Adrenal gland (tissue), 12 donors: ENCODE measurements around the gene RAPH1. TPM values are rescaled to one million over a fixed set of nuclear protein-coding genes. Genes with fewer than 3 reads are reported as not detected.

ENCODE experiments used
- DNase-seq, 7 donors: peaks; one replicate each; pipeline ENCODE4 v3.0.0-alpha.2; 2019 to 2020
- H3K27ac ChIP-seq, 5 donors: fragments of 200-600 bp; sonication (generic) in 4 of 5; 1 replicate in 3 of 5; 2 replicates in 2 of 5; pipeline versions ENCODE4 v1.5.1 to v1.8.0; 2016 to 2020; ENCODE audit warnings: mild to moderate bottlenecking in 1 of 5
- H3K27me3 ChIP-seq: fragments of 200-600 bp; 2 replicates; pipeline ENCODE4 v1.8.0; 2021
- H3K36me3 ChIP-seq, 2 donors: fragments of 200-600 bp; replicated peaks in 1 of 2; 1 replicate in 1 of 2; 2 replicates in 1 of 2; pipeline versions ENCODE4 v1.5.1 to v1.8.0; 2018 to 2022
- H3K4me1 ChIP-seq, 2 donors: fragments of 200-600 bp; replicated peaks in 1 of 2; 1 replicate in 1 of 2; 2 replicates in 1 of 2; pipeline versions ENCODE4 v1.5.1 to v1.8.0; 2018 to 2021
- H3K4me3 ChIP-seq, 4 donors: fragments of 200-600 bp; sonication (generic) in 3 of 4; one replicate each; pipeline ENCODE4 v1.5.1; 2016 to 2018
- H3K9me3 ChIP-seq, 3 donors: fragments of 200-600 bp; sonication (generic) in 1 of 3; replicated peaks in 1 of 3; 1 replicate in 2 of 3; 2 replicates in 1 of 3; pipeline versions ENCODE4 v1.5.1 to v1.8.0; 2016 to 2021
- POLR2A ChIP-seq, 2 donors: fragments of 450-650 bp; IDR thresholded peaks; one replicate each; pipeline ENCODE4 v1.6.1; 2017; ENCODE audit warnings: antibody characterized with exemption in 2 of 2, mild to moderate bottlenecking in 2 of 2, moderate library complexity in 1 of 2
- WGBS, 4 donors: extraction: QIAGEN DNeasy Blood & Tissue Kit in 2 of 4; methylation state at CpG; one replicate each; pipeline versions ENCODE4 v1.1.5 to v1.1.7; 2013 to 2017; 5-methylcytosine and 5-hydroxymethylcytosine counted together
- intact Hi-C, 2 donors: fragments of 100-400 bp; cut with DNase I; formaldehyde crosslinking; loops; one replicate each; pipeline versions ENCODE4 v1.14.1 to v1.15.0; 2022 to 2023
- polyA plus RNA-seq, 3 donors: library from polyadenylated mRNA; stranded (reverse); fragments of 200-250 nt in 2 of 3; fragments of 350-450 nt in 1 of 3; fragmentation: Illumina TruSeq in 1 of 3; extraction: RNeasy Lipid Tissue Mini Kit (QIAGEN cat#74804) in 1 of 3; gene quantifications; one replicate each; pipeline ENCODE4 v1.2.3, GENCODE V29; 2013 to 2014
- total RNA-seq, 9 donors: library from RNA; depleted of rRNA in 4 of 9; stranded (reverse); fragments of >200 nt in 4 of 9; fragments of 120-200 nt in 1 of 9; fragmentation: NEBNext Ultra II Directional in 1 of 9; extraction: Animal tissue kit (Norgen Biotek cat#: 25700) in 1 of 9; gene quantifications; one replicate each; pipeline versions ENCODE4 v1.1.0 to v1.2.4, GENCODE V29; 2013 to 2023
- TF ChIP-seq, protein P1 (sequence below), 6 experiments: fragments of 450-650 bp in 4 of 6; fragments of 200-600 bp in 2 of 6; sonication (generic) in 1 of 6; IDR thresholded peaks; 1 replicate in 5 of 6; 2 replicates in 1 of 6; pipeline versions ENCODE4 v1.5.1 to v1.8.0; 2016 to 2021; ENCODE audit warnings: antibody characterized with exemption in 6 of 6, mild to moderate bottlenecking in 2 of 6, moderate library complexity in 1 of 6
- donor health status: healthy with polysubstance abuse.
- donor health status: Bipolar disorder and iron deficiency.
- donor health status: DM: yes; HTN: yes; CAD: no.
- donor health status: DM: no; HTN: no; CAD: no.
- donor health status: DM: no; HTN: no; CAD: no.
- donor health status: DM: yes; HTN: yes; CAD: no.

RAPH1 gene
- total and polyA plus RNA-seq, 12 donors, result 4.2 to 72.5 (median 27.3) TPM

- Histone ChIP-seq H3K36me3 (no peaks in the 10 kb centered on the region), H3K4me1 (peaks cover 0 to 7% of the 10 kb centered on the region in 2 donors), H3K27me3 (no peaks in the 10 kb centered on the region), H3K27ac (no peak overlapping the region), H3K9me3 (no peaks in the 10 kb centered on the region), H3K4me3 (no peak overlapping the region)
- intact Hi-C loops, result no loop called here
- WGBS, 4 donors, result 81 to 84% (median 84%) methylated on average over 4 of the region's 4 CpGs
- no peak for TF ChIP-seq POLR2A (IDR thresholded peaks at IDR 0.05)
- TF ChIP-seq, protein P1, sequence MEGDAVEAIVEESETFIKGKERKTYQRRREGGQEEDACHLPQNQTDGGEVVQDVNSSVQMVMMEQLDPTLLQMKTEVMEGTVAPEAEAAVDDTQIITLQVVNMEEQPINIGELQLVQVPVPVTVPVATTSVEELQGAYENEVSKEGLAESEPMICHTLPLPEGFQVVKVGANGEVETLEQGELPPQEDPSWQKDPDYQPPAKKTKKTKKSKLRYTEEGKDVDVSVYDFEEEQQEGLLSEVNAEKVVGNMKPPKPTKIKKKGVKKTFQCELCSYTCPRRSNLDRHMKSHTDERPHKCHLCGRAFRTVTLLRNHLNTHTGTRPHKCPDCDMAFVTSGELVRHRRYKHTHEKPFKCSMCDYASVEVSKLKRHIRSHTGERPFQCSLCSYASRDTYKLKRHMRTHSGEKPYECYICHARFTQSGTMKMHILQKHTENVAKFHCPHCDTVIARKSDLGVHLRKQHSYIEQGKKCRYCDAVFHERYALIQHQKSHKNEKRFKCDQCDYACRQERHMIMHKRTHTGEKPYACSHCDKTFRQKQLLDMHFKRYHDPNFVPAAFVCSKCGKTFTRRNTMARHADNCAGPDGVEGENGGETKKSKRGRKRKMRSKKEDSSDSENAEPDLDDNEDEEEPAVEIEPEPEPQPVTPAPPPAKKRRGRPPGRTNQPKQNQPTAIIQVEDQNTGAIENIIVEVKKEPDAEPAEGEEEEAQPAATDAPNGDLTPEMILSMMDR (IDR thresholded peaks at IDR 0.05), result no peak
- DNase-seq, result no peak
These were observed 64.7 kb downstream of the RAPH1 start for GRCh38 chr2:203470371-203470770.

- Histone ChIP-seq H3K4me3 (no peak overlapping the region), H3K9me3 (no peaks in the 10 kb centered on the region), H3K36me3 (no peaks in the 10 kb centered on the region), H3K27ac (no peak overlapping the region), H3K4me1 (peaks cover 0 to 7% of the 10 kb centered on the region in 2 donors), H3K27me3 (no peaks in the 10 kb centered on the region)
- intact Hi-C loops, result no loop called here
- DNase-seq, result no peak
- TF ChIP-seq, protein P1 (IDR thresholded peaks at IDR 0.05), result no peak
- no peak for TF ChIP-seq POLR2A (IDR thresholded peaks at IDR 0.05)
- 8 to 25% (median 15%) methylated on average over 1 of the region's 1 CpG for WGBS, 4 donors
These were observed 65.6 kb downstream of the RAPH1 start for GRCh38 chr2:203469546-203469945.

DNA sequence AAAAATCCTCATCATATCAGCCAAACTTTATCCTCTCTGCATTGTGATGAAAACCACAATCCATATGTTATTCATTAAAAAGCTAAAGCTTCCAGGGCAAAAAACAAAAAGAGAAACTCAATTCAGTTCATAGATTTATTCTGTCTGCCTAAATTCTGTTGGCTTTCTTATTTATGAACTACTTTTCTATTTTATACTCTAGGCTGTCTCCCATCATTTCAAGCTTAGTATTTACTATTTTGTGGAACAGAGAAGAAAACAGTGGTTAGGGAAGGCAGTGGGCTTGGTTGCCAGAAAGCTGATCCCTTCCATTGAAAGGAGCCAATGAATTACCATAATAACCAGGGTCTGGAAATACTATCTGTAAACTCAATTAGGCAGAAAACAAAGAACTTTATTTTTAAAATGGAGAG lies 71.8 kb downstream of the RAPH1 start:
- no peaks in the 10 kb centered on the region for H3K9me3 ChIP-seq
- intact Hi-C loops, result no loop called here

GRCh38 chr2:203462308-203462707 lies 72.8 kb downstream of the RAPH1 start:
- intact Hi-C loops, result no loop called here
- DNase-seq, result no peak
- Histone ChIP-seq H3K27ac (no peak overlapping the region), H3K9me3 (no peaks in the 10 kb centered on the region), H3K4me3 (no peak overlapping the region), H3K4me1 (peaks cover 0 to 8% of the 10 kb centered on the region in 2 donors), H3K36me3 (peaks cover 0 to 38% of the 10 kb centered on the region in 2 donors), H3K27me3 (no peaks in the 10 kb centered on the region)
- 96 to 100% (median 98%) methylated on average over 1 of the region's 1 CpG for WGBS, 4 donors
- TF ChIP-seq, protein P1 (IDR thresholded peaks at IDR 0.05), result no peak
- no peak for TF ChIP-seq POLR2A (IDR thresholded peaks at IDR 0.05)

More for the DNA sequence above, 71.8 kb downstream of the RAPH1 start:
- TF ChIP-seq POLR2A (IDR thresholded peaks at IDR 0.05), result no peak
- TF ChIP-seq, protein P1 (IDR thresholded peaks at IDR 0.05), result no peak
- H3K27ac ChIP-seq, result no peak overlapping the region
- no peak overlapping the region for H3K4me3 ChIP-seq
- peaks cover 0 to 29% of the 10 kb centered on the region in 2 donors for H3K36me3 ChIP-seq
- H3K4me1 ChIP-seq, result peaks cover 0 to 8% of the 10 kb centered on the region in 2 donors
- no peak for DNase-seq
- no peaks in the 10 kb centered on the region for H3K27me3 ChIP-seq
